OCI-LY7 (cell line): Measurements from ENCODE around the gene RPS6KB2.

Source experiments
- CTCF ChIP-seq: fragments of 200-600 bp; sonication (generic); conservative IDR thresholded peaks from 2 replicates; pipeline ENCODE4 v1.5.1; 2014; ENCODE audit warnings: mild to moderate bottlenecking, antibody characterized with exemption, low read length, moderate library complexity, mixed read lengths
- EZH2phosphoT487 ChIP-seq: fragments of 200-600 bp; sonication (generic); IDR thresholded peaks from 2 replicates; pipeline ENCODE4 v1.6.1; 2018; ENCODE audit warnings: low read depth, borderline replicate concordance, mild to moderate bottlenecking, mixed run types, antibody characterized with exemption, low read length, moderate library complexity, mixed read lengths

GRCh38 chr11:67396587-67397389 is 31.5 kb upstream of the RPS6KB2 start:
- TF ChIP-seq CTCF (no peak), EZH2phosphoT487 (no peak)
